ENCODE data around the gene ZNRF2.

- TF ChIP-seq, protein P1, sequence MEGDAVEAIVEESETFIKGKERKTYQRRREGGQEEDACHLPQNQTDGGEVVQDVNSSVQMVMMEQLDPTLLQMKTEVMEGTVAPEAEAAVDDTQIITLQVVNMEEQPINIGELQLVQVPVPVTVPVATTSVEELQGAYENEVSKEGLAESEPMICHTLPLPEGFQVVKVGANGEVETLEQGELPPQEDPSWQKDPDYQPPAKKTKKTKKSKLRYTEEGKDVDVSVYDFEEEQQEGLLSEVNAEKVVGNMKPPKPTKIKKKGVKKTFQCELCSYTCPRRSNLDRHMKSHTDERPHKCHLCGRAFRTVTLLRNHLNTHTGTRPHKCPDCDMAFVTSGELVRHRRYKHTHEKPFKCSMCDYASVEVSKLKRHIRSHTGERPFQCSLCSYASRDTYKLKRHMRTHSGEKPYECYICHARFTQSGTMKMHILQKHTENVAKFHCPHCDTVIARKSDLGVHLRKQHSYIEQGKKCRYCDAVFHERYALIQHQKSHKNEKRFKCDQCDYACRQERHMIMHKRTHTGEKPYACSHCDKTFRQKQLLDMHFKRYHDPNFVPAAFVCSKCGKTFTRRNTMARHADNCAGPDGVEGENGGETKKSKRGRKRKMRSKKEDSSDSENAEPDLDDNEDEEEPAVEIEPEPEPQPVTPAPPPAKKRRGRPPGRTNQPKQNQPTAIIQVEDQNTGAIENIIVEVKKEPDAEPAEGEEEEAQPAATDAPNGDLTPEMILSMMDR (IDR thresholded peaks at IDR 0.05): no peak
- no peak for TF ChIP-seq POLR2A (IDR thresholded peaks at IDR 0.05)
Observed at GRCh38 chr7:30274641-30275040, 9.8 kb upstream of the ZNRF2 start.

Measured in body of pancreas (tissue), 4 donors.